GM21723 (cell line): ENCODE results near the gene STAC3.

Experiments used
- ATAC-seq: cut with Tn5 transposase; IDR thresholded peaks from one replicate; pipeline ENCODE4 v1.9.1; 2021; ENCODE audit warnings: mild to moderate bottlenecking, moderate library complexity; ENCODE audit not compliant: unreplicated experiment

STAC3 gene

DNA sequence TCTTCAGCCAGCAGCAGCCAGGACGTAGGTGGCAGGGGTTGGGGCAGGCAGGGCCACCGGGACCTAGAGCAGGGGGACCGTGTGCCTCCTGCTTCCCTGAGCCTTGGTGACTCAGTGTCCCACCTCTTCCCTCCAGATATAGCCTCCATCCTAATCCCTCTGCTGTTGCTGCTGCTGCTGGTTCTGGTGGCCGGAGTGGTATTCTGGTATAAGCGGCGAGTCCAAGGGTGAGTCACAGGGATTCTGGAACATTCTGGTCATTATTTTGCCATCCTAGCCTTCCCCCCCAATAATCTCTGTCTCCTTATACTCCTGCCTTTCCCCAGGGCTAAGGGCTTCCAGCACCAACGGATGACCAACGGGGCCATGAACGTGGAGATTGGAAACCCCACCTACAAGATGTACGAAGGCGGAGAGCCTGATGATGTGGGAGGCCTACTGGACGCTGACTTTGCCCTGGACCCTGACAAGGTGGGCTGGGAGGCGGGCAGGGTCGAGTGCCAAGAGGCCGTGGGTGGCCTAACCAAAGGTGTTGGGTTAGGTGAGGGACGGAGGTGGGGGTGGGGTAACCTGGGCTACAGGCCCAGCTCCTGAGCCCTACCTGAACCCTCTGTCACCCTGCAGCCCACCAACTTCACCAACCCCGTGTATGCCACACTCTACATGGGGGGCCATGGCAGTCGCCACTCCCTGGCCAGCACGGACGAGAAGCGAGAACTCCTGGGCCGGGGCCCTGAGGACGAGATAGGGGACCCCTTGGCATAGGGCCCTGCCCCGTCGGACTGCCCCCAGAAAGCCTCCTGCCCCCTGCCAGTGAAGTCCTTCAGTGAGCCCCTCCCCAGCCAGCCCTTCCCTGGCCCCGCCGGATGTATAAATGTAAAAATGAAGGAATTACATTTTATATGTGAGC, 38.9 kb downstream of the STAC3 start:
- ATAC-seq: no peak

DNA sequence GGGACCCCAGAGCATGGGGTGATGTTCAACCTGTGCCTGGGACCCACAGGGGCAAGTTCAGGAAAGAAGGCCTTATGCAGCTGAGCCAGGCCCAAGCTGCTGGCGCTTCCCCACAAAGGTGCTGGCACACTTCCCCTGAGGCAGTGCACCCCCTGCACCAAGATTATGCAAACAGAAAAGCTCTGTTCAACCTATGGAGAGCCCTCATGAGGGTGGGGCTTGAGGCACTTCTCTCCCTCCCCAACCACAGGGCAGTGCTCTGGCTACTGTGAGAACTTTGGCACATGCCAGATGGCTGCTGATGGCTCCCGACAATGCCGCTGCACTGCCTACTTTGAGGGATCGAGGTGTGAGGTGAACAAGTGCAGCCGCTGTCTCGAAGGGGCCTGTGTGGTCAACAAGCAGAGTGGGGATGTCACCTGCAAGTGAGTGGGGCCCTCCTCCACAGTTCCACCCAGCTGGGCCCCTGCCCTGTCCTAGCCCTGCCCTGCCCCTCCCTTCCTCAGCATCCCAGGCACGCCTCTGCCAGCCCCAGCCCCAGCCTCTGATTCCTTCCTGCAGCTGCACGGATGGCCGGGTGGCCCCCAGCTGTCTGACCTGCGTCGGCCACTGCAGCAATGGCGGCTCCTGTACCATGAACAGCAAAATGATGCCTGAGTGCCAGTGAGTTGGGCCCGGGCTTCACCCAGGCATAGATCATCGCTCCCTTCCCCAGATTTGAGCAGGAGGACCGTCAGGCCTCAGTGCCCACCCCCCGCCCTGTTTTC, 39.9 kb downstream of the STAC3 start:
- ATAC-seq: no peak

GRCh38 chr12:57210461-57210860, 40.5 kb downstream of the STAC3 start:
- ATAC-seq: no peak

DNA sequence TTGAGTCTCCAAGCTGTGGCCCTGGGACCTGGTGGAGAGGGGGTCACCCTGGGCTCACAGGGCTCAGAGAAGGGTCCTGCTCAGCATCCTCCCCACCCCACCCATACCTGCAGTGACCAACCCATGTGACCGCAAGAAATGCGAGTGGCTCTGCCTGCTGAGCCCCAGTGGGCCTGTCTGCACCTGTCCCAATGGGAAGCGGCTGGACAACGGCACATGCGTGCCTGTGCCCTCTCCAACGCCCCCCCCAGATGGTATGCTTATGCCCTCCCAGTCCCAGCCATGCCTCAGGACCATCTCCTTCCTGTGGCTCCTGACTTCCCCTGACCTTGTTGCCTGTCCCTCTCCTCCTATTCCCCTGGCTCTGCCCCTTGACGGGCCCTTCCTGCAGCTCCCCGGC, 41.1 kb downstream of the STAC3 start:
- no peak for ATAC-seq

- no peak for ATAC-seq
Observed at GRCh38 chr12:57208631-57209282, 42.2 kb downstream of the STAC3 start.

DNA sequence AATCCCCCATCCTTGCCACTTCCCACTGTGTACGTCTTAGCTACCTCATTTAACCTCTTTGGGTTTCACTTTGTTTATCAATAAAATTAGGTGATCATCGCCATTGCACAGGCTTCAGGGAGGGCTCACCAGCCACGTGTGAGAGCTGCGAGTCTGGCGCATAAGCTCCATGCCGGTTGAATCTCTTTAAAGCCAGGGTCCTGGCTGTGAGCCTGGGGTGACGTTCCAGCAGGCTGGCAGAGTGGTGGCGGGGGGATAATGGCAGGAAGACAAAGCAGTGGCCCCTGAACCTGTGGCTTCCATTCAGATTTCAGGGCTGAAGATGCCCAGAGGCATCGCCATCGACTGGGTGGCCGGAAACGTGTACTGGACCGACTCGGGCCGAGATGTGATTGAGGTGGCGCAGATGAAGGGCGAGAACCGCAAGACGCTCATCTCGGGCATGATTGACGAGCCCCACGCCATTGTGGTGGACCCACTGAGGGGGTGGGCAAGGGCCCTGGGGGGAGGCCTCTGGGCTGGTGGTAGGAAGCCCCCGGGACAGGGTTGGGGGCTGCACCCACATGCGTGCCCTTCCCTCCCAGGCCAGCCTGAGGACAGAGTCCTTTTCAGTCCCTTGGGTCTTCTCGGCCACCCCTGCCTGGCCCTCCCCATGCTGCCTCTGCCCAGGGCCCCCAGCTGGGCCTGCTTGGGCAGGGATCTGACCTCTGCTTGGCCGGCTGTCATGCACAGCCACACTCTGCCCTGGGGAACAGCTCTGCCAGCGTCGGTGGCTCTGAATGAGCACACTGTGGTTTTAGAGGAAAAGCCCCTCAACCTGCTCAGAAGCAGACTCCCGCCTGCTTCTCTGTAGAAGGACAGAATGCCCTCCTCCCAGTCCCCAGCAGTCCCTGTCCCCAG, 43.0 kb downstream of the STAC3 start:
- no peak for ATAC-seq

DNA sequence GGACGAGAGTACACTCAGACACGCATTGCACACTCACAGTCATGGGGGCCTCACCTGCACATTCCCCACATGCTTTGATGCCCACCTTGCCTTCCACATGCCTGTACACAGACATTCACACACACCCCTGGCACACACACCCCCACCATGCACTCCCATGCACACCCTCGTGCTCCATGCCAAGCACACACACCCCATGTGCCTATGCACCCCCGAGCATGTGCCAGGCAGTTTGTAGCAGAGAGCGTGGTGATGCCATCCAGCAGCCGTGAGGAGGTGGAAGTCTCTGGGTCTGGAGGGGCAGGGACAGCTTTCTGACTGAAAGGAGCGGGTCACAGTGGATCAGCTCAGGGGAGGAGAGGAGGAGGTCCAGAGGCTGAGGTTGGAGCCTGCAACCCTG, 45.1 kb downstream of the STAC3 start:
- ATAC-seq: no peak

DNA sequence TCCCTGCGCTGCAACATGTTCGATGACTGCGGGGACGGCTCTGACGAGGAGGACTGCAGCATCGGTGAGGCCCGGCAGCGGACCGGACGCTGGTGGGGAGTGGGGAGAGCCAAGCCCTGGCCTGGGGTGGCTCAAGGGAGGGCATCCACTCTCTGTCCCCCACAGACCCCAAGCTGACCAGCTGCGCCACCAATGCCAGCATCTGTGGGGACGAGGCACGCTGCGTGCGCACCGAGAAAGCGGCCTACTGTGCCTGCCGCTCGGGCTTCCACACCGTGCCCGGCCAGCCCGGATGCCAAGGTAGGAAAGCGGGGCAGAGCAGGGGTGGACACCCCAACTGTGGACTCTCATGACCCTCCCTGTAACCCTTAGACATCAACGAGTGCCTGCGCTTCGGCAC, 45.8 kb downstream of the STAC3 start:
- no peak for ATAC-seq

GRCh38 chr12:57204454-57204853, 46.5 kb downstream of the STAC3 start:
- no peak for ATAC-seq

- no peak for ATAC-seq
Observed at GRCh38 chr12:57203791-57204190, 47.2 kb downstream of the STAC3 start.

- no peak for ATAC-seq
Observed at GRCh38 chr12:57203201-57203600, 47.8 kb downstream of the STAC3 start.

- no peak for ATAC-seq
Observed at GRCh38 chr12:57202321-57202720, 48.7 kb downstream of the STAC3 start.

- ATAC-seq: no peak
Observed at GRCh38 chr12:57201631-57202030, 49.4 kb downstream of the STAC3 start.

- no peak for ATAC-seq
Observed at GRCh38 chr12:57201219-57201618, 49.8 kb downstream of the STAC3 start.

GRCh38 chr12:57200497-57200896, 50.5 kb downstream of the STAC3 start:
- no peak for ATAC-seq

DNA sequence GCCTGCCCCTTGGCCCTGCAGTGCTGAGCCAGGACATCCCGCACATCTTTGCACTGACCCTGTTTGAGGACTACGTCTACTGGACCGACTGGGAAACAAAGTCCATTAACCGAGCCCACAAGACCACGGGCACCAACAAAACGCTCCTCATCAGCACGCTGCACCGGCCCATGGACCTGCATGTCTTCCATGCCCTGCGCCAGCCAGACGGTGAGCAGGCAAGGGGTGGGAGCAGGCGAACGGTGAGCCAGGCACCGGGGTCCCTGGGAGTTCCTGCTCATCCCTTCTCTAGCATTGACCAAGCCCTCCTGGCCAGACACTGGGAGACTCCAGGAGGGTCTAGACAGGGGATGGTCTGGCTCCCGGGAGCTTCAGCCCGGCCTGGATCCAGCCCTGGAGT, 51.8 kb downstream of the STAC3 start:
- no peak for ATAC-seq

GRCh38 chr12:57198329-57198728, 52.7 kb downstream of the STAC3 start:
- no peak for ATAC-seq

DNA sequence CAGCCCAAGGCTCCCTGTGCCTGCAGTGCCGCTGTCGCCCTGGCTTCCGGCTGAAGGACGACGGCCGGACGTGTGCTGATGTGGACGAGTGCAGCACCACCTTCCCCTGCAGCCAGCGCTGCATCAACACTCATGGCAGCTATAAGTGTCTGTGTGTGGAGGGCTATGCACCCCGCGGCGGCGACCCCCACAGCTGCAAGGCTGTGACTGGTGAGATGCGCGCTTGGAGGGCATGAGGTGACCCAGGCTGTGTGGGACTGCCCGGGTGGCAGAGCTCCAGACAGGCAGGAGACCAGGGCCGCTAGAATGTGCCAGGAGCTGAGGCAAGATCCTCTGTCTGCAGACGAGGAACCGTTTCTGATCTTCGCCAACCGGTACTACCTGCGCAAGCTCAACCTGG, 54.0 kb downstream of the STAC3 start:
- no peak for ATAC-seq

- ATAC-seq: no peak
Observed at GRCh38 chr12:57196439-57196838, 54.5 kb downstream of the STAC3 start.

GRCh38 chr12:57195611-57196371, 55.2 kb downstream of the STAC3 start:
- ATAC-seq: no peak
